Bronchial epithelial cell (primary cell): ENCODE results near the gene FHDC1. TPM values are rescaled to one million over a fixed set of nuclear protein-coding genes. Genes with fewer than 3 reads are reported as not detected.

ENCODE experiments used
- DNase-seq: peaks from one replicate; pipeline ENCODE4 v3.0.0-alpha.2; 2010; ENCODE audit warnings: low read depth
- FAIRE-seq: peaks from 2 replicates; lab custom pipeline; 2011; peaks lifted over from hg19 to GRCh38; lab: Jason Lieb, UNC
- H3K27me3 ChIP-seq: 2 replicates; pipeline ENCODE4 v1.5.1; 2011; ENCODE audit warnings: low read length; ENCODE audit not compliant: control insufficient read depth, insufficient read depth
- H3K36me3 ChIP-seq: 2 replicates; pipeline ENCODE4 v1.5.1; 2011; ENCODE audit warnings: low read length; ENCODE audit not compliant: control insufficient read depth, insufficient read depth
- H3K4me3 ChIP-seq: 2 replicates; pipeline ENCODE4 v1.5.1; 2011; ENCODE audit warnings: mild to moderate bottlenecking, low read depth, low read length, control low read depth
- total RNA-seq: library from RNA; depleted of rRNA; stranded (reverse); fragments of >200 nt; gene quantifications from 2 replicates; pipeline ENCODE4 v1.2.1, GENCODE V29; 2014
- TF ChIP-seq, protein P1 (sequence below): IDR thresholded peaks from 2 replicates; pipeline ENCODE4 v1.5.1; 2011; ENCODE audit warnings: mild to moderate bottlenecking, moderate library complexity, low read length, control low read depth, inconsistent platforms; ENCODE audit not compliant: insufficient read depth, severe bottlenecking

Gene FHDC1
- total RNA-seq, 1 donor from 2014 or later = 0.53 TPM

DNA sequence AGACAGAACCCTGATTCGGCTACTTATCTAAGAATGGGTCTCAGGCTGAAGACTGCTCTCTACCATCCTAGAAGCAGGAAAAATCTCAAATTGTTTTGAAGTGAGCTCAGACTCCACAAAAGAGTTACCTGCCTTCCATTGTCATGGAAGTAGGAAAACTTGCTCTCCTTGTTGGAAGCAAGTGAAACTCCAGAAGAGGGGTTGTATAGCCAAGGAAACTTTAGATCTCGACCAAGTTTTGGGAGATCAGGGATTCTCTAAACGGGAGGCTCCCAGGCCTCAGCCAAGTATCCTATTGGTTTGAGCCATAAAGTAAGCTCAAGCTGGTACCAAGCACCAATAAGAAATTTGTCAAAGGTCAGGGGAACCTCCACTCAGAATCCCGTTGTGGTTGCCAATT, 9.2 kb upstream of the FHDC1 start:
- TF ChIP-seq, protein P1, sequence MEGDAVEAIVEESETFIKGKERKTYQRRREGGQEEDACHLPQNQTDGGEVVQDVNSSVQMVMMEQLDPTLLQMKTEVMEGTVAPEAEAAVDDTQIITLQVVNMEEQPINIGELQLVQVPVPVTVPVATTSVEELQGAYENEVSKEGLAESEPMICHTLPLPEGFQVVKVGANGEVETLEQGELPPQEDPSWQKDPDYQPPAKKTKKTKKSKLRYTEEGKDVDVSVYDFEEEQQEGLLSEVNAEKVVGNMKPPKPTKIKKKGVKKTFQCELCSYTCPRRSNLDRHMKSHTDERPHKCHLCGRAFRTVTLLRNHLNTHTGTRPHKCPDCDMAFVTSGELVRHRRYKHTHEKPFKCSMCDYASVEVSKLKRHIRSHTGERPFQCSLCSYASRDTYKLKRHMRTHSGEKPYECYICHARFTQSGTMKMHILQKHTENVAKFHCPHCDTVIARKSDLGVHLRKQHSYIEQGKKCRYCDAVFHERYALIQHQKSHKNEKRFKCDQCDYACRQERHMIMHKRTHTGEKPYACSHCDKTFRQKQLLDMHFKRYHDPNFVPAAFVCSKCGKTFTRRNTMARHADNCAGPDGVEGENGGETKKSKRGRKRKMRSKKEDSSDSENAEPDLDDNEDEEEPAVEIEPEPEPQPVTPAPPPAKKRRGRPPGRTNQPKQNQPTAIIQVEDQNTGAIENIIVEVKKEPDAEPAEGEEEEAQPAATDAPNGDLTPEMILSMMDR = no peak
- H3K36me3 ChIP-seq = no peaks in the 10 kb centered on the region
- FAIRE-seq (no peak), DNase-seq (no peak)
- no peaks in the 10 kb centered on the region for H3K27me3 ChIP-seq
- no peak overlapping the region for H3K4me3 ChIP-seq

- no peaks in the 10 kb centered on the region for H3K36me3 ChIP-seq
- no peak for DNase-seq
- H3K27me3 ChIP-seq = no peaks in the 10 kb centered on the region
- no peak for FAIRE-seq
- H3K4me3 ChIP-seq = no peak overlapping the region
- TF ChIP-seq, protein P1 = no peak
These were observed 8.4 kb upstream of the FHDC1 start for GRCh38 chr4:152927737-152928136.

DNA sequence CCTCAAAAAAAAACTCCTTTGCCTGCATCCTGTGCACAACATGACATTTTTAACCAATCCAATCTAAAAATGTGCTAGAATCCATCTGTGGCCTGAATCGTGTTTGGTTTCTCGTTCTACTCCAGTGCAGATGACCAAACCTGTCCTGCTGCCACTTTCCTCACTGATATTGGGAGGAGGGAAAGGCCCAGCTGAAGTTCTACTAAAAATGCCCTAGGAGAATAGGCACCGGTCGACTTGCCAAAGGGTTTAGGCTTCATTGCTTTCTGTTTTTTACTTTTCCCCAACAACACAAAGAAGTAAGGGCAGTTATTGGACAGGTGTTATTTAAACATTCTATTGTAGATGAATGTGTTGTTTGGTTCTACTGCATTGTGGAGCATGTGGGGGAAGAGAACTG, 7.8 kb upstream of the FHDC1 start:
- no peak for DNase-seq
- Histone ChIP-seq H3K36me3 (no peaks in the 10 kb centered on the region), H3K4me3 (no peak overlapping the region), H3K27me3 (no peaks in the 10 kb centered on the region)
- FAIRE-seq = no peak
- TF ChIP-seq, protein P1 = no peak

GRCh38 chr4:152929888-152930287, 6.2 kb upstream of the FHDC1 start:
- H3K27me3 ChIP-seq = no peaks in the 10 kb centered on the region
- DNase-seq (no peak), FAIRE-seq (no peak)
- H3K4me3 ChIP-seq = no peak overlapping the region
- TF ChIP-seq, protein P1 = no peak
- no peaks in the 10 kb centered on the region for H3K36me3 ChIP-seq

- DNase-seq = peak; percentile 46
These were observed 980 bp upstream of the FHDC1 start for GRCh38 chr4:152935143-152935542.

More at GRCh38 chr4:152935143-152935542, 980 bp upstream of the FHDC1 start:
- TF ChIP-seq, protein P1 = peak; percentile 29
- FAIRE-seq = no peak
- H3K36me3 ChIP-seq = no peaks in the 10 kb centered on the region
- no peak overlapping the region for H3K4me3 ChIP-seq
- H3K27me3 ChIP-seq = no peaks in the 10 kb centered on the region
